GM18499 (cell line): ENCODE measurements around the gene GNB1.

Source experiments
- ATAC-seq: cut with Tn5 transposase; IDR thresholded peaks from one replicate; pipeline ENCODE4 v1.9.1; 2021; ENCODE audit warnings: moderate number of reproducible peaks; ENCODE audit not compliant: insufficient read depth, unreplicated experiment

The GNB1 gene

DNA sequence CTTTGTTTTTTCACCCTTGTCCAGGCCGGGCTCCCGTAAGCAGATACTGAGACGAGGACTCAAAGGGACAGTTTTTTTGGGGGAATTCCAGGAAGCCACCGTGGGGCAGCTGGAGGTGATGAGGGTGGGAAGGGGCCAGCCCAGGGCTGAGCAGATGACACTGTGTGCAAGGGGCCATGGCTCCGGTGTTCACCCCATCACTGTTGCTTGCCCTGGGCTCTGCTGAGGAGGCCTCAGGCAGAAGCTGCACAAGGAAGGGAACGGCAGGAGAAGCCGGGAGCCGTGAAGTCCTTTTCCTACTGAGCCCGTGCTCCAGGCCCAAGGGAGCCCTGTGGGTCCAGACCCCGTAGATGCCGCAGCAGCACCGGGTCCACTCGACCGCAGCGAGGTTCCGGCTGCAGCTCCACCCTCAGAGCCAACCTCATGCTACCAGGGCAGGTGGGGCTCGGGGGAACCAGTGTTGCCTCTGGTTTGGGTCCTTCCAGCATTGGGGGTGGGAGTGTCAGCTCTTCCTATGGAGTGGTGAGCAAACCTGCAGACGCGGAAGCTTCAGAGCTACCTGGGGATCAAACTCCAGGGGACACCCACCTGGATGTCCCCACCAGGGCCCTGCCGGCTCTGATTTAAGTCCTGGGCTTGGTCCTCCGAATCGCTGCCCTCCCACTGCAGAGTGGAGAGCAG, 19.9 kb upstream of the GNB1 start:
- no peak for ATAC-seq

DNA sequence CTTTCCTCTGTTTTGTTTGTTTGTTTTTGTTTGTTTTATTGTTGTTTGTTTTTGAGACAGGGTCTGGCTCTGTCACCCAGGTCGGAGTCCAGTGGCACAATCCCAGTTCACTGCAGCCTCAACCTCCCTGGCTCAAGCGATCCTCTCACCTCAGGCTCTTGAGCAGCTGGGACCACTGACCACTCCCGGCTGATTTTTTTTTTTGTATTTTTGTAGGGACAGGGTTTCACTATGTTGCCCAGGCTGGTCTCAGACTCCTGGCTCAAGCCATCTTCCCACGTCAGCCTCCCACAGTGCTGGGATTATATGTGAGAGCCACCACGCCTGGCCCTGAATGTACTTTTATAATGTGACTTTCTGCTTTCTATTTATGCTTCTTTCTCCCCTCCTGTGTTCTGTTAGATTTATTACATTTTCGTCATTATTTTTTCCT, 19.2 kb upstream of the GNB1 start:
- no peak for ATAC-seq

DNA sequence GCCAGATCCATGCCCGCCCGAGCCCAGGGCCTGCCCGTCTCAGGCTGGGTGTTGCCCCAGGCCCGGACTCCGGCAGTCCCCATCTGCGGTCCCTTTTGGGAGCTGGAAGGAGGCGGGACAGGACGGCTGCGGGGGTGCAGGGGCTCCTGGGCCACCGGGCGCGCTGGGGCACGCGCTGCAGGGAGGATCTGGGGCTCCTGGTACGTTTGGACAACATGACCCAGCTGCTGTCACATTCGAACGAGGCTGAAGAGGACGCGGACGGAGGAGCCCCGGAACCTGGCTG, 17.6 kb upstream of the GNB1 start:
- no peak for ATAC-seq

DNA sequence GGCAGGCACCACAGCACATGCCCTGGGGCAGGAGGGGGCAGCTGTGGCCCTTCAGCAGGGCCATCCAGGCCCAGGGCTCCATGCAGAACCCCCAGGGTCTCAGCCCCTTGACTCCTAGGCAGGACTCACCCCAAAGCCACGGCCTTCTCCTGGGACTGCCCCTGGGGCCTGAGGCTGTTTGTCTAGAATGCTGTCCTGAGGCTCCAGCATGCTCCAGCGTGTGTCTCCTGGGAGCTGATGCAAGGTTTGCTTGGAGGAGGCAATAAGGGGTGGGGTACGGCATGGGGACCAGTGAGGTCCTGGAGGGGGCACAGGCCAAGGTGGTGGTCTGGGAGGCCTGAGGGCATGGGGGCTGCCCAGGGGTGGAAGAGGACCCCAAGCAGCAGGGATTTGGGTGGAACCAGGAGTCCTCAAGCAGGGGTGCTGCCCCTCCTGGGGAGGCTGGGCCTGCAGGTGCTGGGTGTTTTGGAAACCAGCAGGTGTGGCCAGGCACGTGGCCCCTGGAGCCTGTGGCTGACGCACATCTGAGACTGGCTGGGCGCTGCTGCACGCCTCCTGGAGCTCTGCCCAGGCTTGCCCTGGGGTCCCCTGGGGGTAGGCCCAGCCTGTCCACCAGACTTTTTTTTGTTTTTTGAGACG, 16.3 kb upstream of the GNB1 start:
- ATAC-seq = no peak

DNA sequence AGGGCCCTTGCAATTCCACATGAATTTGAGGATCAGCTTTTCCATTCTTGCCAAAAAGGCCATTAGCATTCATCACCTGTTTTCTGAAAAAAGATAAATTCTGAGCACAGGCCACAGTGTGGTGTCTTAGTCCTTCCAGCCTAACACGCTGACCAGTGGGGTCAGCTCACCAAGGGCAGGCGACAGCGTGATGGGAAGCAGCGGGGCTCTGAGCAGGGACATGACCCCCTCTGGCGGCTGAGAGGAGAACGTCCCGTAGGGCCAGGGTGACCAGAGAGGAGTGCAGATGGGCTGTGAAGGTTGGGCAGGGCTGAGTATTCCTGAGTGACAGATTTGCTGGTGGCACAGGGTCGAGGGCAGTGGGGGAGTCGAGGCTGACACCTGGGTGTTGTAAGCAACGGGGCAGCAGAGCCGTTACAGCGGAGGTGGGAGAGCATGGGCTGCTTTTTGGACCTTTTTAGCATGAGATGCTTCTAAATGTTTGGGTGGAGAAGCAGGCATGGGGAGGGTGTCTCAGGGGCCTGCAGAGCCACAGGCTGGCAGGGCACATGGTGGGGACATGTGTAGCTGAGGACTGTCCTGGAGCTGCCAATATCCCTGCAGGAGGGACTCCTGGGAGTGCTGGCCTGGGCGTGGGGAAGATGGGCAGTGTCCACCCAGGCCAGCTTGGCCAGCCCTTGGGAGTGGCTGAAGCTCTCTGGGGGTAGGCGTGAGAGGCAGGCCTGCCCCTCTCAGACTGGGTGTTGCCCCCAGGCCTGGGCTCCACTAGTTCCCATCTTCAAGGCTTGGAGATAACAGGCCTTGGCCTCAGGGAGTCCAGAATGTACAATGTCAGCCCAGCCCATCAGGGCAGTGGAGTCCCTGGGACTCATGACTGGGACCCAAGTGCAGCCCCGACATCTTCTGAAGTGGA, 15.6 kb upstream of the GNB1 start:
- no peak for ATAC-seq

DNA sequence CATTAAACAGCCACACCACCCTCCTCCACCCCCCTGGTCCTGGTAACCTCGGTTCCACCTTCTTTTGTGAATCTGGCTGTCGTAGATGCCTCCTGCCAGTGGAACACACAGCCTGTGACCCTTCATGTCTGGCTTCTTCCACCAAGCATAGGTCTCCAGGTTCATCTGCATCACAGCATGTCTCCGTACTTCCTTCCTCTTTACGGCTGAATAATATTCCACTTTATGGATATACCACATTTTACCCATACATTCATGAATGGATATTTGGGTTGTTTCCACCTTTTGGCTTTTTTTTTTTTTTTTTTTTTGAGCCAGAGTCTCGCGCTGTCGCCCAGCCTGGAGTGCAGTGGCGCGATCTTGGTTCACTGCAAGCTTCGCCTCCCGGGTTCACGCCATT, 12.3 kb upstream of the GNB1 start:
- no peak for ATAC-seq

DNA sequence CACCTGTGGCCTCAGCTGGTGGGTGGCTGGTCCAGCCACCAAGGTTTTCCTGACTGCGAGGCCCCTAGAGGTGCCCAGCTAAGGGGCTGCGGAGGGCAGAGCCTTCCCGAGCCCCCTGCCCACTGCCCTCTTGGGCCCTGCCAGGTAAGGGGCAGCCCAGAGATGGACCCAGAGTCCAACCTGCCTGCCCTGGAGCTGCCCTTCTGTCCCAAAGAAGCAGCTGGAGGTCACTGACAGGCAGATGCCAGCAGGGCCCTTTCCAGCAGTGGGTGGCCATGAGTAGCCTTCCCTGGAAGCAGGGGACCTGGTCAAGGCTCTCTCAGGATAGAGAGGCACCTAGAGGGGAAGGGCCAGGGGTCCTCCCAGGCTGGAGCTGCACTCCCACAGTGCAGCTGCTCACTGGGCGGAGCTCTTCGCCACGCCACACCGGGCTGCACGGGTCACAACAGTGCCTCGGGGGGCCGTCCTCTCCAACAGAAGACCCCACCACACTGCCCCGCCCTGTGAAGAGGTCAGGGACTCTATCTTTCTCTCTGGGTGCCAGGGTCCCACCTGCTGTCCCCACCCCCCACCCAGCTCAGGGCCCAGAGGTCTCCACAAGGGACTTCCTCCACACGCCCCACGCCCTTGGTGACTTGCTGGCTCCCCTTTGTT, 10.9 kb upstream of the GNB1 start:
- no peak for ATAC-seq

DNA sequence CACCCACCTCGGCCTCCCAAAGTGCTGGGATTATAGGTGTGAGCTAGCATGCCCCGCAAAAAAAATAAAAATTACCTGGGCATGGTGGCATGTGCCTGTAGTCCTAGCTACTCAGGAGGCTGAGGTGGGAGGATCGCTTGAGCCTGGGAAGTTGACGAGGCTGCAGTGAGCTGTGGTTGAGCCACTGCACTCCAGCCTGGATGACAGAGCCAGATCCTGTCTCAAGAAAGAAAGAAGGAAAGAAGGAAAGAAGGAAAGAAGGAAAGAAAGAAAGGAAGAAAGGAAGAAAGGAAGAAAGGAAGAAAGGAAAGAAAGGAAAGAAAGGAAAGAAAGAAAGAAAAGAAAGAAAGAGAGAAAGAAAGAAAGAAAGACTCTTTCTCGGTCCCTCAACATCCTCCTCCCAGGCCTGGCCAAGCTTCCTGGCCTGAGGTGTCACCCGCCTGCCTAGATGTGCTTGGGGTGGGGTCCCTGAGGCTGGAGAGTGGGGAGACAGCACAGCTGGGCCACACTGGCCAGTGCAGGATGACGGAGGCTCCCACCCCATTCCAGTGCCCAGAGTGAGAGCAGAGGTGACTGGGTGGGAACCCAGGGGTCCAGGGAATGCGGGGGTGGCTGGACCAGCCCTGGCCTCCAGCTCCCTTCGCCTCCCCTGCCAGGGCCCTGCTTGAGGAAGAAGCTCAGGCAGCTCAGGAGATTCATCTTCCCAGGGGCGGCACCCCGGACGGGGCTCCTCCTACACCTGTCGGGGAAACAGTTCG, 10.2 kb upstream of the GNB1 start:
- no peak for ATAC-seq

DNA sequence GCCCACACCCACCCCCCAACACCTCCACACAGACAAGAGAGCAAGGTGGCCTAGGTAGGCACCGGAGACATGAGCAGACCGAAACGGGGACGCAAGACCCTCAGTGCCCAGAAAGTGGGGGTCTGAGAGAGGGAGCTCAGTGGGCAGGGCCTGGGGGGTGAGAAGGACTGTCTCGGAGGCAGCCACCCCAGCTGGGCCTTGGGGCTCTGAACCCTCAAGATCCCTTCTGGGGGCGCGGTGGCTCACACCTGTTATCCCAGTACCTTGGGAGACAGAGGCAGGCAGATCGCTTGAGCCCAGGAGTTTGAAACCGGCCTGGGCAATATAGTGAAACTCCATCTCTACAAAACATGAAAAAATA, 9.1 kb upstream of the GNB1 start:
- no peak for ATAC-seq

DNA sequence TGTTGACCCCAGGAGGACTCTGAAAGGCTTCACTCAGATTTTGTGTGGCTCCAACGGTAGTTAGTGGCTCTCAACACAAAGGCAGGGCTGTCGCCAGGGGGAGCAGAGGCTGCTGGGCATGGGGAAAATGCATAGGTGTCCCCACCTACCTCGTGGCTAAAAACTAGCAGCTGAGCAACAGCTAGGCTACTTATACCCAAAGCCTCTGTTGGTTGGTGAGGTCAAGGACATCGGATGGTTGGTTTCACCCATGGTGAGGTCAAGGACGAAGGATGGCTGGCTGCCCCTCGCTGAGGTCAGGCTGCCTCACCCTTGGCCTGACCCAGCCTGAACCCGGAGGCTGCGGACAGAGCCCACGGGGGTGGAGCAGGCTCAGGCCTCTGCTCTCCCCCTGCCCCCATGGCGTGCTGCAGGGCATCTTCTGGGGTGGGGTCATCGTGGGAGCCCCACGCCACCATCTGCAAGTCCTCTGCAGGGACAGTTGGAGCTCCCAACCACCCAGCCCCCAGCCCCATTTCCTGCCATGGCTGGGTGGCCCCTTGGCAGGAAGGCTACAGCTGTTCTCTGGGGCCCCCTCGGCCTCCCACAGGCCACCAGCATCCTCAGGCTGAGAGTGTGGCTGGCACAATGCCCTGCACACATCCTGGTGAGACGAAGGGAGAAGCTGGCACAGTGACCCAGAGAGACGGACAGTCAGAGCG, 8.5 kb upstream of the GNB1 start:
- no peak for ATAC-seq

DNA sequence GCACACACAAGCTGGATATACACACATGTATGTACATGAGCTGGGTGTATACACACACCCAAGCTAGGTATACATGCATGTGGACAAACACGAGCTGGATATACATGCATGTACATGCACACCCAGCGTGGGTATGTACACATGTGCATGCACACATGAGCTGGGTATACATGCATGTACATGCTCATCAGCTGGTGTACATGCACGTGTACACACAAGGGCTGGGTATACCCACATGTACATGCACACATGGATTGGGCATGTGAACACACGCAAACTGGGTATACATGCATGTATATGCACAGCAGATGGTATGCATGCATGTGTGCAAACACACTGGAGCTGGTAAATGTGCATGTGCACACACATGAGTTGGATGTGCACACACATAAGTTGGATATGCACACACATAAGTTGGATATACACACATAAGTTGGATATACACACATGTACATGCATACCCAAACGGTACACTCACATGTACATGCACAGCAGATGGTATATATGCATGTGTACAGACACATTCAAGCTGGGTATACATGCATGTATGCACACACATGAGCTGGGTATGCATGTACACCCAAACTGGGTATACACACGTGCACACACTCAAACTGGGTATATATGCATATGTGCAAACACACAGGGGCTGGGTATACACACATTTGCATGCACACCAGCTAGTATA, 7.5 kb upstream of the GNB1 start:
- no peak for ATAC-seq

DNA sequence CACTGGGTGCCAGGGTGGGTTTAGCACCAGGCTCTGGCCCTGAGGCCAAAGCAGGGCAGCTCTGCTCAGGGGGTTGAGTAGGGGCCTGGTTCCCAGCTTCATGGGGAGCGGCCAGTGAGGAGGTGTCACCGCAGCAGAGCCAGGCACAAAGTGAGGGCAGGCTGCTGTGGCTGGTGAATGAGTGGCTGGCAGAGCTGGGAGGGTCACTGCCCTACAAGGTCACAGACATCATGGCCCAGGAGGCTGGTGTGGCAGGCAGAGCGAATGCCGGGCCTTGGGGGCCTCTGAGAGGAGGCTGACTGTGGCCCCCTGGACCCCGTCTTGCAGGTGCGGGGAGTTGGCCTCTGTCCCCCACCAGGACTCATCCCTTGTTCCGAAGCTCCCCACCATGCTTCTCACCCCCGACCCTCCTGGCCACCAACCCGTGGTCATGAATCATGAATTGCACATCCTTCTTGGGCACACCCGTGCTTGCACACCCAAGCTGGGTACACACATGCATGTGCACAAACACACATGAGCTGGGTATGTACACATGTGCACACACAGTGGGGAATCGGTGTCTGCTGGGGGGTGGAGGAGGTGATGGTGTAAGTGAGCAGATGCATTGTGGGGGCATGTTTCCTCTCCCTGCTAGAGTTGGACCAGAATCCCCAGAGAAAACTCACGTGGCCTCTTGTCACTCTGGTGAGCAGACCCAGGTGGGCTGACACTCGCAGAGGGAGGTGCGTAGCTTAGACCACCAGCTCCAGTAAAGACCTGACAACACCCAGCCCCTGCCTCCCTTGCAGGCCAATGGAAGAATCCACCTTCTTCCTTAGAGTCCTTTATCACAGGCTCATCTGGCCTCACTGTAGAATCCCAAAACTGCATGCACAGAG, 4.8 kb upstream of the GNB1 start:
- ATAC-seq = no peak

DNA sequence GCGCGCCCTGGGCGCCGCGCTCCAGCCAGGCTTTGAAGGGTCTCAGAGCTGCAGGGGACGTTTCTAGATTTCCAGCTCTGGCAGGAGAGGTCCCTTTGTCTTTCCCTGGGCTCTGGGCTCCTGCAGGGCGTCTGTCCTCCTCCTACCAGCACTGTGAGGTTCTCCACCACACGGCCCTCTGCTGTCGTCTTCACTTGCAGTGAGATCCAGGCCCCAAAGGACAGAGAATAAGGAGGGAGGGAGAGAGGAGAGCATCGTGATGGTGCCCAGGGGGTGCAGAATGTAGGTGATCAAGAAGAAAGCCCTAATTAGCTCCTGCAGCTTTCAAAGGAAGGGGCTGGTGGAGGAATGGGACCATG, 4.2 kb upstream of the GNB1 start:
- no peak for ATAC-seq

DNA sequence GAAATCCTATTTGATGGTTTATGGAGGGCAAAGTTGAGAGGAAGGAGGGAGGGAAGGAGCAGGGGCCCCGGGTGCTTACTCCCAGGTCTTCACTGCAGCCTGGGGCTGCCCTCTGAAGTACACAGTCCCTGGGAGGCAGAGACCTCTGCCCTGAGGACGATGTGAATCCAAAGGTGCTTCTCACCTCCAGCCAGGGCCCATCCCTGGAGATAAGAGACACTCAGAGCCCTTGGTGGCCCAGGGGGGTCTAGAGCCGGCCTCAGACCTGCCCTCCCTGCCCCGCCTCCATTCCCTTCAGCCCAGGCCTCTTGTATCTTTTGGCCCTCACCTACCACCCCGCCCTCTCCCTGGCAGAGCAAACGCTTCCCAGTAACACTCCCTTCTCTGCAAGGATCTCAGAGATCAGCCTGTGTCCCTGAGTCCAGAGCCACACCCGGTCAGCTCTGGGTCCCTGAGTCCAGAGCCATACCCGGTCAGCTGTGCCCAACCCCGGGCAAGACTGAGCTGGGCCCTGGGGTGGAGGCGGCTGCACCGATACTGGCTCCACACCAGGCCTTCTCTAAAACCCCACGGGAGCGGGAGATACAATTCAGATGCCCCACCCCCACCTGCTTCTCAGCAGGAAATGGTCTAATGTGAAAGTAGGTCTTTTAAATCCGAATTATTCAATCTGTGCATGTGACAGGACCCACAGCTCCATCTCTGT, 3.6 kb upstream of the GNB1 start:
- ATAC-seq = no peak

DNA sequence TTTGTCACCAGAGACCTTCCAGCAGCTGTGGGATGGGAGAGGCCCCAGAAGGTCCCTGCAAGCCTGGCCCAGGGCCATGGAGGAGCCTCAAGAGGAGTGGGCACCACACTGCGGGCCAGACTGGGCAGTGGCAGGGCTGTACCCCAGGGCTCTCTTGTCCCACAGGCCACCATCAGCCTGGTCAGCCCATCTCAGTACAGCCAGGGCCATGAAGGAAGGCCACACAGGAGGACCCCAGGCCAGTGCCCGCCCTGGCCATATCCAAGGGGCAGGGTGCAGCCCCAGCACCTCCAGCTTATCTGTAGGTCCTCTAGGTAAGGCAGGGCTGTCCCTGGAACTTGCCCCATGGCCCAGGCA, 3.1 kb upstream of the GNB1 start:
- no peak for ATAC-seq

DNA sequence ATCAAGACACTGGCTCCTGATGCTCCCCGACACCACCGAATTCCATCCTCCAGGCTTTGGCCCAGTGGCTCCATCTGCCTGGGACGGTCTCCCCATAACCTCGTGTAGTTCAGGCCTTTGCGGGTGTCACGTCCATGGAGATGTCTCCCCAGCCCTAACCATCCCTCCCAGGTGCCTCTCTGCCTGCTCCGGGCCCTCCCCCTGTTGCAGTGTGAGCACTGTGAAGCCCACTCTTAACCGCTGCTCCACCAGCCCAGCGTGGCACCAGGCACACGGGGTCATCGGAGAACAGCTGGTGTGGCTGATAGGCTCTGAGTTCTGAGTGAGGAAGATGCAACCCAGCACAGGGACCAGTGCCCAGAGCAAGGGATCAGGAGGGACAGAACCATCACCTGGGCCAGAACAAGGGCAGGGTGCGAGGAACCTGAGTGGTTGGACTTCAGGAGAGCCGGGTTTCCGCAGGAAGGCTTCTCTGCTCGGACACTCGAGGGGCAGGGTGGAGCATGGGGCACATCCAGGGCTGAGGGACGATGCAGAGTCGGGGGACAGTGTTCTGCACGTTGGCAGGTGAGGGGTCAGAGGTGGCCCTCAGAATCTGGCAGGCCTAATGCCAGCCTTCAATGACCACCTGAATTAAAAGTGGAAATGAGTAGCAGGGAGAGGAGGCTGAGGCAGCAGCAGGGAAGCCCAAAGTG, 2.6 kb upstream of the GNB1 start:
- no peak for ATAC-seq

DNA sequence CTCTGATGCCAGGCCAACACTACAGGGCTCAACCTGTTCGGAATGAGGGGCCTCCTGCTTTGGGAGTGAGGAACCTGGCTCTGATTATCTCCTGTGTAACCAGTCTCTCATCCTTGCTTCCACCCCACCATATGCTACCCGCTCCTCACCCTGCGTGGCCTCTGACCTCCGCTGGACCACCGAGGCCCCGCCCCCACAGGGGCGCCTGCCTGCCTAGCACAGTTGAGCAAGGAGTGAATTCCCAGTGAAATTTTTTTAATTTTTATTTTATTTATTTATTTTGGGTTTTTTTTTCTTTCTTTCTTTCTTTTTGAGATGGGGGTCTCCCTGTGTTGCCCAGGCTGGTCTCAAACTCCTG, 1.9 kb upstream of the GNB1 start:
- no peak for ATAC-seq
